MG63 (cell line): ENCODE measurements around the gene PPP1R12C. TPM values are rescaled to one million over a fixed set of nuclear protein-coding genes. Genes with fewer than 3 reads are reported as not detected.

Source experiments
- DNase-seq: peaks from one replicate; pipeline ENCODE4 v3.0.0-alpha.2; 2020
- H3K27me3 ChIP-seq: fragments of 250-450 bp; sonication (Bioruptor Pico); 2 replicates; pipeline ENCODE4 v1.5.1; 2020; ENCODE audit warnings: mild to moderate bottlenecking, moderate library complexity
- H3K36me3 ChIP-seq: fragments of 250-450 bp; sonication (Bioruptor Pico); 2 replicates; pipeline ENCODE4 v1.5.1; 2020; ENCODE audit warnings: mild to moderate bottlenecking, moderate library complexity
- H3K4me3 ChIP-seq: fragments of 250-450 bp; sonication (Bioruptor Pico); 2 replicates; pipeline ENCODE4 v1.5.1; 2020; ENCODE audit warnings: mild to moderate bottlenecking, moderate library complexity
- H3K9me3 ChIP-seq: fragments of 250-450 bp; sonication (Bioruptor Pico); 2 replicates; pipeline ENCODE4 v1.5.1; 2020; ENCODE audit warnings: mild to moderate bottlenecking, moderate library complexity
- total RNA-seq: library from RNA; depleted of rRNA; stranded (reverse); fragments of >200 nt; shearing (Covaris generic); gene quantifications from 2 replicates; pipeline ENCODE4 v1.2.3, GENCODE V29; 2014; ENCODE audit warnings: low replicate concordance

PPP1R12C gene
- total RNA-seq, 1 experiment from 2014 or later: 81.1 TPM

DNA sequence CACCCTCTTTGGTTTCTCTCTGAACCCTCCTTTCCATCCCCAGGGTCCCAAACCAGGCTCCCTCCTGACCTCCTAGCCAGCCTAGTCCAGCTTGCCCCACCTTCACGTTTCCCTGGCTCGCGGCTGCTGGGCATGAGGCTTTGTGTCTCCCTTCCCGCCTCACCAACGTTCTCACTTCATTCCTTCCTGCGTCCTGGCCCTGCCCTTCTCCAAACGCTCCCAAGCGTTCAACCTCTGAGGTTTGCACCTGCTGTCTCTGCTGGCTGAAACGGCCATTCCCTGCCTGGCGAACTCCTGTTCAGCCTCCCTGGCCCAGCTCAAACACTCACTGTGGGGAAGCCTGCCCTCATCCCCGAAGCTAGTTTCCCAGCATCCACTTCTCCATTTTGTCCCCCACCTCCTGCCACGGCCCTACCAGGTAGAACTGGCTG is 29.4 kb downstream of the PPP1R12C start:
- peaks cover 19% of the 10 kb centered on the region for H3K36me3 ChIP-seq
- no peaks in the 10 kb centered on the region for H3K27me3 ChIP-seq
- DNase-seq: no peak
- H3K9me3 ChIP-seq: no peaks in the 10 kb centered on the region
- no peak overlapping the region for H3K4me3 ChIP-seq

DNA sequence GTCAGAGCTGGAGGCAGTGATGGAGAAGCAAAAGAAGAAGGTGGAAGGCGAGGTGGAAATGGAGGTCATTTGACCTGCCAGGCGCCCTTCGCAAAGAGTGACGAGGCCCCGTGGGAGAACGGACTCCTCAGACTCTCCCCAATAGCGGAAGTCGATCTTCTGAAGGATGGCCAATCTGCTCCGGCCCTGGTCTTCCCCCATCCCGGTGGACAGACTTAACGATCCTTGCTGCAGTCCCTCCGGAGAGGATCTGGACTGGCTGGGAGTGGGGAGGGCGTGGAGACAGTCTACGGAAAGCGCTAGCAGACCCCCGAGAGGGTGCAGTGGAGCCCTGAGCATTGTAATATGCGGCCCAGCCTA is 29.9 kb downstream of the PPP1R12C start:
- no peaks in the 10 kb centered on the region for H3K9me3 ChIP-seq
- no peak overlapping the region for H3K4me3 ChIP-seq
- H3K36me3 ChIP-seq: peaks cover 19% of the 10 kb centered on the region
- H3K27me3 ChIP-seq: peaks cover under 1% of the 10 kb centered on the region; the same call in 1 of the 2 replicates
- DNase-seq: no peak

DNA sequence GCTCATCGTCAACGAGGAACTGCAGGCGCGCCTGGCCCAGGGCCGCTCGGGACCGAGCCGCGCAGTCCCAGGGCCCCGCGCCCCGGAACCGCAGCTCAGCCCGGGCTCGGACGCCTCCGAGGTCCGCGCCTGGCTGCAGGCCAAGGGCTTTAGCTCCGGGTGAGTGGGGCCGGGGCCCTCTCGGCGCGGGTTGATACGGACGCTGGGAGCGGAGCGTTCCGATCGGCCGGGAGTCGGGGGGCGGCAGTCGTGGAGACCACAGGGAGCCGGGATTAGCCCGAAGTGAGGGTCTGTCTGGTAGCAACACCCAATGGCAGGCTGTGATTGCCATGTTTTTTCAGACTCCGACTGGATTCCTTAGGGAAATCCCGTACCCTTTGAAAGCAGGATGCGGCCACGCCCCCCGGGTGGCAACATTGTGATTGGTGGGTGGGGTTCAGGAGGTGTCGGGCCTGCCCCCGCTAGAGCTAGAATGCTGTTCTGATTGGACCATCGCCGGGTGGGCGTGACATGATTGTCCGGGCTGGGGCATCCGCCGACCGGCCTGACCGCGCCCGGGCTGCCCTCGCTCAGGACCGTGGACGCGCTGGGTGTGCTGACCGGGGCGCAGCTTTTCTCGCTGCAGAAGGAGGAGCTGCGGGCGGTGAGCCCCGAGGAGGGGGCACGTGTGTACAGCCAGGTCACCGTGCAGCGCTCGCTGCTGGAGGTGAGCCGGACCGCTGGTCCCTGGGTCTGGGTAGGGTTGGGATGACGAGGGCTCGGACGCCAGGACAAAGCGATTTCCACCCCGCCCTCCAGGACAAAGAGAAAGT is 30.5 kb downstream of the PPP1R12C start:
- no peak overlapping the region for H3K4me3 ChIP-seq
- H3K9me3 ChIP-seq: no peaks in the 10 kb centered on the region
- H3K27me3 ChIP-seq: peaks cover 6% of the 10 kb centered on the region
- no peak for DNase-seq
- H3K36me3 ChIP-seq: peaks cover 19% of the 10 kb centered on the region

DNA sequence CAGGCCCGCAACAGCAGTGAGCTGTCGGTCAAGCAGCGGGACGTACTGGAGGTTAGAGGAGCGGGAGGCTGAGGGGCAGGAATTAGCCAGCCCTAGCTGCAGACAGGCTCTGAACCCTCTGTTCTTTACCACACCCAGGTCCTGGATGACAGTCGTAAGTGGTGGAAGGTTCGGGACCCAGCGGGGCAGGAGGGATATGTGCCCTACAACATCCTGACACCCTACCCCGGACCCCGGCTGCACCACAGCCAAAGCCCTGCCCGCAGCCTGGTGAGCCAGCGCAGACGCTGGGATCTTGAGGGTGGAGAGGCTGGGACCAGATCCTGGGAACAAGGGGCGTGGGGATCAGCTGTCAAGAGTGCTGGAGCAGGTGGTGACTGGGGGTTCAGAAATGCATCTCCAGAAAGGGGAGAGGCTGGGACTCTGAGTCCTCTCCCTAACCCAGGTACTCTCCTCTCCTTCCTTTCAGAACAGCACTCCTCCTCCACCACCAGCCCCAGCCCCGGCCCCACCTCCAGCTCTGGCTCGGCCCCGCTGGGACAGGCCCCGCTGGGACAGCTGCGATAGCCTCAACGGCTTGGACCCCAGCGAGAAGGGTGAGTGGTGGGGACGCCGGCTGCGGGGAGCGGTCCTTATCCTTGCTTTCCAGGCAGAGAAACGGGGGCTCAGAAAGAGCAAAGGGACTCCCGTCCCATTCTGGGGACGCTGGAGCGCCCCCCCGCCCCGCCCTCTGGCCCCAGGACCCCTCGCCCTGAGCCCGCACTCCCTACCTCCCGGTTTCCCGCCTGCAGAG is 31.3 kb downstream of the PPP1R12C start:
- Histone ChIP-seq H3K9me3 (no peaks in the 10 kb centered on the region), H3K36me3 (peaks cover 17% of the 10 kb centered on the region), H3K4me3 (no peak overlapping the region), H3K27me3 (peaks cover 13% of the 10 kb centered on the region)
- no peak for DNase-seq

DNA sequence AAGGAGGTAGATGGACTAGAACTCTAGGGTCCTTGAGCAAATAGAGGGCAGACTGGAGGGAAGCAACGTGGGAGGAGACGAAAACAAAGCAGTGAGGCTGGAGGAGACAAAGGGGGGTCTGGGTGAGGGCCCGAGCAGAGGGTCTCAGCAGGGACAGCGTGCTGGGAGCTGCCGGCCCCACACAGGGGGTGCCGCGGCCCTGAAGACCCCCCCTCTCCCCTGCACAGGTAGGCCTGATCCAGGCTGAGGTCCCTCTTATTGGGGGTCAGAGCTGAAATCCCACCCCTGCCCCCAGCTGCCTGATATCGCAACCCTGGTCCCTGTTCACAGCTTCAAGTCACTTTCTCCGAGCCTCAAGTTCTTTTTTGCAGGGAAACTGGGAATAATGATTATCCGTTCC is 33.0 kb downstream of the PPP1R12C start:
- no peak overlapping the region for H3K4me3 ChIP-seq
- H3K36me3 ChIP-seq: peaks cover 10% of the 10 kb centered on the region; the same call in 1 of the 2 replicates
- no peaks in the 10 kb centered on the region for H3K9me3 ChIP-seq
- peaks cover 29% of the 10 kb centered on the region for H3K27me3 ChIP-seq
- DNase-seq: no peak

DNA sequence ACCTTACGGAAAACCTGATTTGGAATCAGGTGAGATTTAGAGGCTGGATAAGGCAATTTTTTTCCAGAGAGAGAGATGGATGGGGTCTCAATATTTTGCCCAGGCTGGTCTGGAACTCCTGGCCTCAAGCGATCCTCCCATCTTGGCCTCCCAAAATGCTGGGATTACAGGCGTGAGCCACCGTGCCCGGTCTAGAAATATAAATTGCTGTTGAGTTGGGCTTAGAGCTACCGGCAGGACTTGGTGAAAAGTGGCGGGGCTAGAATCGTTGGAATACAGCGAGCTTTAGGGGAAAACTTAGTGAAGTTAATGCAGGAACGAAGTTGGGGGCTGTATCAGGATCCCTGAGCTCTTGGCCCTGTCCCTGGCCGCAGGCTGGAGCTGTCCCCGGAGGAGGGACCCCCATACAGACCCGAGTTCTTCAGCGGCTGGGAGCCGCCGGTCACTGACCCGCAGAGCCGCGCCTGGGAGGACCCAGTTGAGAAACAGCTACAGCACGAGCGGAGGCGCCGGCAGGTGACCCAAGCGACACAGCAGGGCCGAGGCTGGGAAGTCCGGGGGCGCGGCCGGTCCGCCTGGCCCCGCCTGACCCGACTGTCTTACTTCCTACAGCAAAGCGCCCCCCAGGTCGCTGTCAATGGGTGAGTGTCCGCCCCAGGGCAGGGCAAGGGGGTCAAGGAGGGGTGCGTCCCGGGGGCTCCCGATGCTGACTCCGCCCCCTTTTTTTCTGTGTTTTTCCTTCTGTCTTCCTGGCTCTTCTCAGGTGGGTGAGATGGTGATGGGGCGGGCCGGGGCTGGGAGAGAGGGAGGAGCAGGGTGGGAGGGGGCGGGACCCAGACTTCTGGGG is 34.2 kb downstream of the PPP1R12C start:
- H3K9me3 ChIP-seq: no peaks in the 10 kb centered on the region
- H3K4me3 ChIP-seq: no peak overlapping the region
- peaks cover 10% of the 10 kb centered on the region; the same call in 1 of the 2 replicates for H3K36me3 ChIP-seq
- peaks cover 29% of the 10 kb centered on the region for H3K27me3 ChIP-seq
- no peak for DNase-seq

DNA sequence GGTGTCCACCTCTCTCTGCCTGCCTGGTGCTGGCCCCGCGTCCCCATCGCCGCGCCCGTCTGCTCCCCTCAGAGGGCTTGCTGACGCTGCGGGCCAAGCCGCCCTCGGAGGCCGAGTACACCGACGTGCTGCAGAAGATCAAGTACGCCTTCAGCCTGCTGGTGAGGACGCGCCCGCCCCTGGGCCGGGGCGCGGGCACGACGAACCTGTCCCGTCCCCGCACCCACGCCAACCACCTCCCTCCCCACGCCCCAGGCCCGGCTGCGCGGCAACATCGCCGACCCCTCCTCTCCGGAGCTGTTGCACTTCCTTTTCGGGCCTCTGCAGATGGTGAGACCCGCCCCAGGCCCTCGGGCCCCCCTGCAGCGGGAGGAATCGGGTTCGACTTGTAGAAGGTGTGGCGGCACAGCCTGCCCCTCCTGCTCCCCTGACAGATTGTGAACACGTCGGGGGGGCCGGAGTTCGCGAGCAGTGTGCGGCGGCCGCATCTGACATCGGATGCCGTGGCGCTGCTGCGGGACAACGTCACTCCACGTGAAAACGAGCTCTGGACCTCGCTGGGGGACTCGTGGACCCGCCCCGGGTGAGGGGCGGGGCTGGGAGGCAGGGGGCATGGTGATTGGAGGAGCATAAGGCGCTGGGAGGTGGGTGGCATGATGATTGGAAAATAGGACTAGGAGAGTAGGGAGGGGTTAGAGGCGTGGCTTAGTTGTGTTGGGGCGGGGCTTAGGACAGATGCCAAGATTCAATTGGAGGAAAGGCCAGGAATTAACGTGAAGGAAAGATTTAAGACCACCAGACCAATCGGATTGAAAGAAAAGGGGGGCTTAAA is 35.2 kb downstream of the PPP1R12C start:
- Histone ChIP-seq H3K36me3 (peaks cover 5% of the 10 kb centered on the region; the same call in 1 of the 2 replicates), H3K9me3 (no peaks in the 10 kb centered on the region), H3K4me3 (peak overlapping the region; percentile 27), H3K27me3 (peaks cover 29% of the 10 kb centered on the region)
- peak; percentile 56 for DNase-seq

DNA sequence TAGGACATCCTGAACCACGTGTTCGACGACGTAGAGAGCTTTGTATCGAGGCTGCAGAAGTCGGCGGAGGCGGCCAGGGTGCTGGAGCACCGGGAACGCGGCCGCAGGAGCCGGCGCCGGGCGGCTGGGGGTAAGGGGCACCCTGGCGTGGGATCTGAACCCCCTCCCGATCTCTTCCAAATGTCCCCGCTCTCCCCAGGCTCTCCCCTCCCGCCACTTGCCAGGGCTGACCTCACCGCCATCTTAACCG is 35.7 kb downstream of the PPP1R12C start:
- Histone ChIP-seq H3K4me3 (peak overlapping the region; percentile 27), H3K9me3 (no peaks in the 10 kb centered on the region), H3K36me3 (no peaks in the 10 kb centered on the region), H3K27me3 (peaks cover 29% of the 10 kb centered on the region)
- DNase-seq: no peak

DNA sequence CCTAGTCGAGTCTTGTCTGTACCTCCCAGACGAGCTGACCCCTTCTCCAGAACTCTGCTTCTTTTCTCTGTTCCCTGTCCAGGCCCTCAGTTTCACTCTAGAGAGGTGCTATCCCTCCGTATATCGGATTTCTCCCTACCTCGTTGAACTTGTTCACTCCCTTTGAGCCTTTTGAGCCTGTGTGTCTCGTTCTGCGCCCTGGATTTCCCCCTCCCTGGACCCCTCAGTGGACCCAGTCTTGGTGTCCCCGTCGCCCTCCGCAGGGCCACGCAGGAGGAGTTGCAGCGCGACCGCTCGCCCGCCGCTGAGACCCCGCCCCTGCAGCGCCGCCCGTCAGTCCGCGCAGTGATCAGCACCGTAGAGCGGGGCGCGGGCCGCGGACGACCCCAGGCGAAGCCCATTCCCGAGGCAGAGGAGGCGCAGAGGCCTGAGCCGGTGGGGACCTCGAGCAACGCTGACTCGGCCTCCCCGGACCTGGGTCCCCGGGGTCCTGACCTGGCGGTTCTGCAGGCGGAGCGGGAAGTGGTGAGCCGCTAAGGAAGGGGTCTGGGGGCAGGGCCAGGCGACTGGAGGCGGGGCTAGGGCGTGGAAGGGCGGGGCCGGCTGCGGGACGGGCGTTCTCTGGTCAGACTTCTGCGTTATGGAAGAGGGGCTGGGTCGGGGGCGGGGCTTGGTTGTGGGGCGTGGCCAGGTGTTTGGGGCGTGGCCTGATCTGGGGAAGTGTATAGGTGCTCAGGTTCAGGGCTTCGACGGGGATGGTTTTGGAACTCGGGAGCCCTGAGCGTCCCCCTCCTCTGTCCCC is 36.3 kb downstream of the PPP1R12C start:
- peak; percentile 74 for DNase-seq
- H3K4me3 ChIP-seq: peak overlapping the region; percentile 27
- peaks cover 29% of the 10 kb centered on the region for H3K27me3 ChIP-seq
- no peaks in the 10 kb centered on the region for H3K9me3 ChIP-seq
- no peaks in the 10 kb centered on the region for H3K36me3 ChIP-seq

DNA sequence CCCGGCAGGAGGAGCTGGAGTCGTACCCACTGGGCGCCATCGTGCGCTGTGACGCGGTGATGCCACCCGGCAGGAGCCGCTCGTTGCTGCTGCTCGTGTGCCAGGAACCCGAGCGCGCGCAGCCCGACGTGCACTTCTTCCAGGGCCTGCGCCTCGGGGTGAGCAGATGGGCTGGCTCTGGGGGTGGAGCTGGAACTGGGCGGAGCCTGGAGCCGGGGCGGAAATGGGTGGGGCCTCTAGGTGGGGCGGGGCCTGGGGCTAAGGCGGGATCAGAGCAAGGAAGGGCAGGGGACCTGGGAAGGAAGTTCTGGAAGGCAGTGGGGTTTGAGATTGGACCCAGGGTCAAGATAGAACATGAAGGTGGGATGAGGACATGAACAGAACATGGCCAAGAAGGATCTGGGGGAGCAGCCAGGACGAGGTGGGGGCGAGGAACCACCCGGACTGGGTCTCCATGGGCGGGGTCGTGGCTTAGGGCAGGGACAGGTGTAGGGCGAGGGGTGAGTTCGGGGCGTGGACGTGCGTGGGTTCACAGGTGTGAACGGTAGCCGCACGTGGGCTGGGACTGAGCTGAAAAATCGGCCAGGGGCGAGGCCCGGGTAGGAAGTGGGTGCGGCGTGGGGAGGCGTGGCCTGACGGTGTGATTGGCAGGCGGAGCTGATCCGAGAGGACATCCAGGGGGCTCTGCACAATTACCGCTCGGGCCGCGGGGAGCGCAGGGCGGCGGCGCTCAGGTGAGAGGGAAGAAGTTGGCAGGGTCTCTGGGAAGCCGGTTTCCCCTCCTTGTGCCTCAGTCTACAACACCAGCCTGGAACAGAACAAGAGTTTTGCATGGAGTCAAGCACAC is 37.1 kb downstream of the PPP1R12C start:
- Histone ChIP-seq H3K27me3 (peaks cover 29% of the 10 kb centered on the region), H3K9me3 (no peaks in the 10 kb centered on the region), H3K36me3 (no peaks in the 10 kb centered on the region), H3K4me3 (peak overlapping the region; percentile 23)
- peak; percentile 73 for DNase-seq

DNA sequence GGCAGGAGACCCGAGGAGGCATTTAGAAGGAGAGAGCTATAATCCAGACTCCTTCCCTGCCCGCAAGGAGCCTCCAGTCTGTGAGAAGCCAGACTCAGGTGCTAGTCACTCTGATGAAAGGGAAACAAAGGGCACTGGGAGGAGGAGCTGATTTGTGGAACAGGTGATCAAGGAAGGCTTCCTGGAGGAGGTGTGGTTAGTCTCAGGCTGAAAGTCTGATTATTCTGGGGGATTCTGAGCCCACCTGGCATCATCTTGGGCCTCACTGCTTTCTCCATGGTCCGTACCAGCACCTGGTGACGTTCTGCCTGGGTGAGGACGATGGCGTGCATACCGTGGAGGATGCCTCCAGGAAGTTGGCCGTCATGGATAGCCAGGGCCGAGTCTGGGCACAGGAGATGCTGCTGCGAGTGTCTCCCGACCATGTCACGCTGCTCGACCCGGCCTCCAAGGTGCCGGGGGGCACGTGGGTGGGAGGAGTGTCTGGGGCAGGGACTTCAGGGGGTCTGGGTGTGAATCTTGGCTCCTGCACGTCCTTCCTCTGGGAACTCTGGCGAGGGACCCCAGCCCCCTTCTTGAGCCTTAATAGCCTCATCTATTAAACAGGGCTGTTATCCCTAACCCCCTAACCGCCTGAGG is 37.9 kb downstream of the PPP1R12C start:
- Histone ChIP-seq H3K9me3 (no peaks in the 10 kb centered on the region), H3K4me3 (peak overlapping the region; percentile 23), H3K27me3 (peaks cover 29% of the 10 kb centered on the region), H3K36me3 (no peaks in the 10 kb centered on the region)
- no peak for DNase-seq

DNA sequence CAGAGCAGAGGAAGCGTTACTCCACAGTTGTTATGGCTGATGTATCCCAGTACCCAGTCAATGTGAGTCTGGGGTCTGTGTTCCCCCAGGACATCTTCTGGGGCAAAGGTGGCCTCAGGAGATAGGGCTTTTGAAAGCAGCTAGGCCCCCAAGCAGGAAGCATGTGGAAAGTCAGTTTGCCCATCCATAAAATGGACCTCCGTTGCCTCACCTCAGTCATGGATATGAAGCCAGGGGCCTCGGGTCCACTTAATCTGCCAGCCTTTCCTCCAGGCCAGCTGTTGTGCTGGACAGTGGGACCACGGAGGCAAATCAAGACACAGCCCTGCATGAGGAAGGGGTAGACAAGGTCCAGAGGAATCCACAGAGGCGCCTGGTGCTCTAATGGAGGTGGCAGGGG is 38.4 kb downstream of the PPP1R12C start:
- Histone ChIP-seq H3K27me3 (peaks cover 29% of the 10 kb centered on the region), H3K4me3 (no peak overlapping the region), H3K36me3 (no peaks in the 10 kb centered on the region), H3K9me3 (no peaks in the 10 kb centered on the region)
- DNase-seq: no peak

DNA sequence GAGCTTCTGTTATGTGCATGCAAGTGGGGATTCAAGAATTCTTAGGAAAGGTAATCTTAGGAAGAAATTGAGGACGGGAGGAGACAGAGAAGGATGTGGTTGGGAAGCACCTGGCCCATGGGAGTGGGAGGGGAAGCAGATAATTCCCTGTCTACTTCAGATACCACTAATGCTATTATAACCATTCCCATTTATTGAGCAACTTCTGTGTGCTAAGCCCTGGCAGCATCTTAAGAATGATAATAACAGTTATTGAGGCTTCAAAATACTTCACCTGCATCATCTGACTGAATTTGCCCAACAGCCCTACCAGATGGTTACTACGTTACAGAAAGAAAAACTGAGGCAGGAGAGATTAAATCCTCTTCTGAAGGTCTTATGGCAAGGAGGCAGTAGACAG is 40.3 kb downstream of the PPP1R12C start:
- Histone ChIP-seq H3K4me3 (no peak overlapping the region), H3K9me3 (0 out of 2 replicates have a peak, but pooled peaks cover 2% of the 10 kb centered on the region), H3K36me3 (no peaks in the 10 kb centered on the region), H3K27me3 (peaks cover 25% of the 10 kb centered on the region)
- no peak for DNase-seq

DNA sequence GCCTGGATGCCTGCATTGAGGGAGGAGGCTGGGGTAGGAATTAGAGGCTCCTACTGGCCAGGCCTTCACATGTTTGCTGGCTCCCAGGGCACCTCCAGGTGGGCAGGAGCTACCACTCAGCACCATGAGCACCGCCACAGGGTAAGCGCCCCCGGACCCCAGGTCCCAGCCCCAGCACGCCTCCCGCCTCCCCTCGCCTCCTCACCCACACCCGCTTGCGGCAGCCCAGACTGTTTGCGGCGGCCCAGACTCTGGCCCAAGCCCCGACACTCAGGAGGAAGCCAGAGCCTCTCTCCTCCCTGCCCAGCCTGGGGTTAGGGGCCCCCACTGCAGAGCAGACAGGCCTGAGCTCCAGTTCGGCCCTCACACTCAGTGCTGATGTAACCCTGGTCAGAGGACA is 41.1 kb downstream of the PPP1R12C start:
- Histone ChIP-seq H3K9me3 (0 out of 2 replicates have a peak, but pooled peaks cover 2% of the 10 kb centered on the region), H3K27me3 (peaks cover 18% of the 10 kb centered on the region), H3K36me3 (no peaks in the 10 kb centered on the region), H3K4me3 (no peak overlapping the region)
- no peak for DNase-seq
